Kidney capillary endothelial cell (primary cell): ENCODE results near the gene THUMPD1.
"Not testable (repeated sequence)": the region's sequence is repeated elsewhere in the genome, so short reads cannot be mapped to it uniquely, and the experiment has no call there.

Source experiments
- DNase-seq: peaks from one replicate; pipeline ENCODE4 v3.0.0-alpha.2; 2018; ENCODE audit warnings: low spot score

THUMPD1 gene, protein sequence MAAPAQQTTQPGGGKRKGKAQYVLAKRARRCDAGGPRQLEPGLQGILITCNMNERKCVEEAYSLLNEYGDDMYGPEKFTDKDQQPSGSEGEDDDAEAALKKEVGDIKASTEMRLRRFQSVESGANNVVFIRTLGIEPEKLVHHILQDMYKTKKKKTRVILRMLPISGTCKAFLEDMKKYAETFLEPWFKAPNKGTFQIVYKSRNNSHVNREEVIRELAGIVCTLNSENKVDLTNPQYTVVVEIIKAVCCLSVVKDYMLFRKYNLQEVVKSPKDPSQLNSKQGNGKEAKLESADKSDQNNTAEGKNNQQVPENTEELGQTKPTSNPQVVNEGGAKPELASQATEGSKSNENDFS

DNA sequence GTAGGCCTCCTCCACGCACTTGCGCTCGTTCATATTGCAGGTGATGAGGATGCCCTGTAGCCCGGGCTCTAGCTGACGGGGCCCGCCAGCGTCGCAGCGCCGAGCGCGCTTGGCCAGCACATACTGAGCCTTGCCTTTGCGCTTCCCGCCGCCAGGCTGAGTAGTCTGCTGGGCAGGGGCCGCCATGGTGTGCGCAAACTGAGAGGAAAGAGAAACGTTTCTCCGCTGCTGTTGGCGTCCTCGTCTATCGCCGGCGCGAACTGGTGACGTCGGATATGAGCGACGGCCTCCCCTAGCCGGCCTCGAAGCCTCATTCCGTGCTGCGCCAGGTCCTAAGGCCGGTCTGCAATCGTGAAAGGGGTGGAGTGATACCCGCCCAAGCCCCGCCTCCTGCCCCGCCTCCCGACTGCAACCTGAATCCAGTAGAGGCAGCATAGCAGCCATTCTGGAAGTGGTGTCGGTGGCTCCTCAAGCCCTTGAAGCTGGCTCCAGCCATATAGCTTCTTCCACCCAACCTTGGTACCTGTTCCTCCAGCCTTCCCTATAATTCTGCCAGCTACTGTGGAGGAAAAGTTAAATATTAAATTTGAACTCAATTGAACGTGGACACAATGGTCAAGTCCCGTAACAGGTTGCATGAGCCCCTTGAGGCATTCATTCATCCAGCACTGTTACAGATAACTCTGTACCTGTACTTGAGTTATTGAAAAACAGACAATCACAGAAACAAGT is at the start of gene THUMPD1:
Gene THUMPD1 (minus strand): TSS at position 265 of the 732 bp plus-strand sequence. CDS start 79 bp downstream, at position 186.
- DNase-seq, result peak; percentile 93

DNA sequence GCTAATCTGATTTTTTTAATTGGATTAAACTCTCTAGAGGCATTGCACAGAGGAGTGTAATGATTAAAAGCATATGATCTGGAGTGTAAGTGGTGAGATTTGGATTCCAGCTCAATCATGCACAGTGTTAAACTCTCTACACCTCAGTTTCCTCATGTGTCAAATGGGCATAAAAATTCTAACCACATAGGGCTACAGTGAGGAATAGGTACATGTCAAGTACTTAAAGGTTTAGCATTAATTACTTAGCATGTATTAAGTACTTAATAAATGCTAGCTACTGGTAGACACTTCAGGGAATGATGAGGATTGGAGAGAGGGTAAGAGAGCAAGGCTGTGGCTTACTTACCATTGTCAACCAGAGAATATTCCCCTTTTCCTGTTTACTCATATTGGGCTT is 47.5 kb upstream of the THUMPD1 start:
- DNase-seq, result no peak

DNA sequence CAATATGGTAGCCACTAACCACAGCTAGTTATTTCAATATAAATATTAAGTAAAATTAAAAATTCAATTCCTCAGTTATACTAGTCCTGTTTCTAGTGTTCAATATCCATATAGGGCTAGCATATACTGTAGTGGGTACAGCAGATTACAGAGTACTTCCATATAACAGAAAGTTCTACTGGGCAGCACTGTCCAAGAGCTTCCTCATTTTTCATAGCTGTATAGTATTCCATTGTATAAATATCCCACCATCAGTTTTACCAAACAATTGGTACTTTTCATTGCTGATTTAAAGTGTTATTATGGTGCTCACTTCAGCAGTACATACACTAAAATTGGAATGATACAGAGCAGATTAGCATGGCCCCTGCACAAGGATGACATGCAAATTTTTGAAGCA is 42.6 kb upstream of the THUMPD1 start:
- DNase-seq, result no peak

DNA sequence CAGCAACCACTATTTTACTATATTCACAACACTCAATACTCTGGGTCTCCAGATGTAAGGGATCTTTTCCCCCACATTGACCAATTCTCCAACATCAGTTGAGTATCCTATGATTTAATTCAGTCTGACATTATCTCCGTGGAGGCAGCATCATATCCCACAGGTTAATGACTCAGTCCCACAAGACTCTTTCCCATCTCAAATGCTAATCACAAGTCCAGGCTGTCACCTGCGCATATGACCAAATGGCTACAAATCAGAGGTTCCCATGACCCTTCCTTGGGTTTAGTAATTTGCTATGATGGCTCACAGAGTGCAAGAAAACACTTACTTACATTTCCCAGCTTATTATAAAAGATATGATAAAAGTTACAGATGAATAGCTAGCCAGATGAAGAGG is 40.9 kb upstream of the THUMPD1 start:
- DNase-seq, result no peak

DNA sequence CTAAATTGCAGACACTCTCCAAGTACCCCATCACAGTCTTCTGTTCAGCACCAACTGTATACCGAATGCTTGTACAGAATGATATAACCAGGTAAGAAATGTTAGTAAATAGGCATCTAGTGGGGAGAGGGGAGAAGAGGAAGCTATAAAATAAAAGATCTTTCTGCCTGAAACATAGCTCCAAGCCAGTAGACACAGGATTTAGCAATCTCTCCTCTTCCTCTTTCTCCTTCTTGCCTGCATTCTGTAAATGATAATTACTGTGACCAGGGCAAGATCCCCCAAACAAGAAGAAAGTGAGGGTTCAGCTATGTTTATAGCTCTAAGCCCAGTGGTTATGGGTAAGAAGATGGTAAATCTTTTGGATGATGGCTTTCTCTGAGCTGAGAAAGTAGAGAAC is 40.1 kb upstream of the THUMPD1 start:
- no peak for DNase-seq

DNA sequence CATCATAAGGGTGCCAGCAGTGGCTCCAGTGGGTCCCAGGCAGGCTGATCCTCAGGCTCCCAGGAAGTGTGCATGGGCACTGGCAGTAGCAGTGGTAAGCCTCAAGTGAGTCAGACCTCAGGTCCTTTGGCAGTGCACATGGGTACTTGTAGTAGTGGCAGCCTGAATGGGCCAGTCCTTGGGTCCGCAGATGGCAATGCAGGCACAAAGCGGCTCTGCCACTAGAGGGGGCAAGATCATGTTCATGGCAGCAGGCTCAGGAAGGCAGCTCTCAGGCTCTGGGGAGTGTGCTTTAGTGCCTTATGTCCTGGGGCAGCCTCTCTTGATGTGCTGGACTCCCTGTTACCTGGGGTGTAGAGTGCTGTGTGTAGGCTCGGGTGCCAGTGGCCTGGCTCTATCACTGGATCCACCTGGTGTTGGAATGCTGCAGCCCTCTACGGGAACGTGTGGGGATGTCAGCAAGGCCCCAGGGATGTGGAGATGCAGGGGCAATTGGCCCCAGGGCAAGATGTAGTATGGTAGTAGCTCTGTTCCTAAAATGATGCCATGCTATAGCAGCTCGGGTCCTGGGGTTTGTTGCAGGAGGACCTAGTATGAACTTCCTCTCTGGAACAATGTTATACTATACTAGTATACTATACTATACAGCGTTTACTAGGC is 33.2 kb upstream of the THUMPD1 start:
- DNase-seq, result peak; percentile 38

DNA sequence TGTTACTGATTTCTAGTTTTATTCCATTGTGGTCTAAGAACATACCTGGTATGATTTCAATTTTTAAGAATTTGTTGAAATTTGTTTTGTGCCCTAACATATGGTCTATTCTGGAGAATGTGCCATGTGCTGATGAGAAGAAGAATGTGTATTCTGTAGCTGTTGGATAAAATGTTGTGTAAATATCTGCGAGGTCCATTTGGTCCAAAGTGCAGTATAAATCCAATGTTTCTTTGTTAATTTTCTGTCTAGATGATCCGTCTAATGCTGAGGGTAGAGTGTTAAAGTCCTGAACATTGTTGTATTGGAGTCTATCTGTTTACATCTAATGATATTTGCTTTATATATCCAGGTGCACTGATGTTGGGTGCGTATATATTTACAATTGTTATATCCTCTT is 32.1 kb upstream of the THUMPD1 start:
- DNase-seq, result no peak

DNA sequence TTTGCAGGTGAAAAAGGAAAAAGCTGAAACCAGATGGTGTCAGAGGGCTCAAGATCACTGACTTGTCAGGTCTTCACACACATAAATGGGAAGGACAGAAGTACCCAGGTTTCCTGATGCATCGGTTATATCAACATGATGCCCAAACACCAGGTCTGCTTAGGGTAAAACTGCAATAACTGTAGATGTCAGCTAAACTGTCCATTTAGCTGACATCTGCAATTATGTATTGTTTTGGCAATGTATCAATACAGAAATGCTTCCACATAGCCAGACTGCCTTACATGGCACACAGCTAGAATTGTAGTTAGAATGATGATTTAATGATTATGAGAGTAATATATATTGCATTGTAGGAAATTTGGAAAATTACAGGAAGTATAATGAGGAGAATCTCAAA is 27.2 kb upstream of the THUMPD1 start:
- DNase-seq, result no peak

DNA sequence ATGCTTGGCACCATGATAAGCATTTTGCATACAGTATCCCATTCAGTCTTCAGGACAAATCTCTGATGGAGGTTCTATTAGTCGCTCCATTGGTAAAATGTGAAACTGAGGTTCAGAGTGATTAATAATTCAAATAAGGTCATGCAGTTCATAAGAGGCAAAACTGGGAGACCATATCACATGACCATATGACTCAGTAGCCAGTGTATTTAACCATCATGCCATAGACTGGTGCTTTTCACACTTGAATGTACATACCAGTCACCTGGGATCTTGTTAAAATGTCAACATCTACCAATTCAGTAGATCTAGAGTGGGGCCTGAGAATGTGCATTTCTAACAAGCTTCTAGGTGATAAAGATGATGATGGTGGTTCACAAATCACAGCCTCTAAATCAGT is 26.5 kb upstream of the THUMPD1 start:
- no peak for DNase-seq

DNA sequence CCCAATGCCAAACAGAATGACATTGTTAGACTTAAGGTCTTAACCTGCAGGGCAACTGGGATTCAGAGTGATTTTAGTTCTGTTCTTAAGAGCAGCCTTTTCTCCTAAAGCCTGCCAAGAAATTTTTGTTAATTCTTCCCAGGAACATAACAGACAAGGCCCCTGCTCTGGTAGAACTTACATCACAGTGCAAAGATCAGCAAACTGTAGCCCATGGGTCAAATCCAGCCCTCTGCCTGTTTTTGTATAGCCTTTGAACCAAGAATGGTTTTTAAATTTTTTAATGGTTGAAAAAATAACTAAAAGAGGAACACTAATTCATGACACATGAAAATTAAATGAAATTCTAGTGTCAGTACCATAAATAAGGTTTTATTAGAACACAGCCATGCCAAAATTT is 26.0 kb upstream of the THUMPD1 start:
- no peak for DNase-seq

DNA sequence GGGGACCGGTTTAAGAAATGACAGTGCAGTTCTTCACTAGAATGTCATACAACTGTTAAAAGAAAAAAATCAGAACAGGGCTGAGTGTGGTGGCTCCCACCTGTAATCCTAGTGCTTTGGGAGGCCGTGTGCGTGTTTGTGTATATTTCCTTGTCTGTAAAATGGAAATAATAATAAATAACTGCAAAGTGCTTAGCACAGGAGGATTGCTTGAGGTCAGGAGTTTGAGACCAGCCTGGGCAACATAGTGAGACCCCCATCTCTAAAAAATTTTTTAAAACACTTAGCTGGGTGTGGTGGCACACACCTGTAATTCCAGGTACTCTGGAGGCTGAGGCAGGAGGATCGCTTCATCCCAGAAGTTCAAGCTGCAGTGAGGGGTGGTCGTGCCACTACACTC is 24.7 kb upstream of the THUMPD1 start:
- DNase-seq, result no peak

DNA sequence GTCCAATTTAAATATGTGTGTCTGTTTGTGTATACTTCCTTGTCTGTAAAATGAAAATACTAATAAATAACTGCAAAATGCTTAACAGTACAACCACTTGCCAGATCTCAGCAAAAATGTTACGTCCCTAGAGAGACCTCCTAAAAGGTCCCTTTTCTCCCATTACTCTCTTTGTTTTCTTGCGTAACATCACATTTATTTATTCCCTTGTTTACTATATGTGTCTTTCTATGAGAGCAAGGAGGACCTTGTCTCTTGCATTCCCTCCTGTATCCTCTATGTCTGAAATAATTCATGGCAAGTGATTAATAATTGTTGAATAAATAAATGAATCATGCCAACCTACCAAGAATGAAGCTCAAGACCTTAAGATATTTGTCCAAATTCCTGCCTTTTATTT is 24.1 kb upstream of the THUMPD1 start:
- DNase-seq, result no peak

DNA sequence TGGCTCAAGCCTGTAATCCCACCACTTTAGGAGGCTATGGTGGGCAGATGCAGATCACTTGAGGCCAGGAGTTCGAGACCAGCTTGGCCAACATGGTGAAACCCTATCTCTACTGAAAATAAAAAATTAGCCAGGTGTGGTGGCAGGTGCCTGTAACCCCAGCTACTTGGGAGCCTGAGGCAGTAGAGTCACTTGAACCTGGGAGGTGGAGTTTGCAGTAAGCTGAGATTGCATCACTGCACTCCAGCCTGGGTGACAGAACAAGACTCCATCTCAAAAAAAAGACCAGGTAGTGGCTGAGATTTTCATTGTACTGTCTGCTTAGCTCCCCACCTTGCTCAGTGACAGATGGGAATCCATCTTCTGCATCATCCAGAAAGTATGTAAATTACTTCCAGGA is 22.8 kb upstream of the THUMPD1 start:
- not testable (repeated sequence) for DNase-seq

DNA sequence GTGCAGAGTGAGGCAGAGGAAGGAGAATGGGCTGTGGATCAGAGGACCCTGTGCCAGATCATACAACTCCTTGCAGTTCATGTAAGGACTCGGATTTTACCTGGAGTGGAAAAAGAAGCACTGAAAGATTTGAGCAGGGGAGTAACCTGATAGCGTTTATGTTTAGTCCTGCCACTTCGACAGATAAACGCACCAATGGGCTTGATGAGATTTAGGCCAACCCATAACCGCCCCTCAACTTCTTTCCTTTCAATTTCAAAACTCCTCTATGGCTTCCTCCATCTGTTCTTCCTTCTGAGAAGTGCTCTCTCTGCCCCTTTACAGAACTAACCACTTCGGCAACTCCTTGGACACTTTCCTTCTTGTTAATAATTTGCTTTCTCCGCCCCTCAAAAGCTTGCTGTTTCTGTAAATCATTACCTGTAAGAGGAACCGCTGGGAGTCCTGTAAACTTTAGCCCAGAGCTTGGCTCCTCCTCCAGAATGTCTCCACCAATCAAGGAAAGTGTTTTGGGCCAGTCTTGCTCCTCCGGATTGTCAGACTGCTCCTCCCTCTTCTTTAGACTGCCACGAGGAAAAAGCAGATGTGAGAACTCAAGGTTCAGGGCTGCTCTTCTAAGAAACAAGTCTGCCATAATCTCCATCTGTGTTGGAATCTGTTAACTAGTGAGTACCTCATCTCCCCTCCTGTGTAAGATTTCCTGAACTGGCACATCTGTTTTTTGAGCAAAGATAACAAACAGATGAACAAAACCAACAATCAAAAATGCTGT is 22.0 kb upstream of the THUMPD1 start, which contains the start of gene ACSM3:
Gene ACSM3 (plus strand): TSS at position 554 of the 772 bp plus-strand sequence. CDS start 6,021 bp downstream, outside the sequence.
- DNase-seq, result no peak

DNA sequence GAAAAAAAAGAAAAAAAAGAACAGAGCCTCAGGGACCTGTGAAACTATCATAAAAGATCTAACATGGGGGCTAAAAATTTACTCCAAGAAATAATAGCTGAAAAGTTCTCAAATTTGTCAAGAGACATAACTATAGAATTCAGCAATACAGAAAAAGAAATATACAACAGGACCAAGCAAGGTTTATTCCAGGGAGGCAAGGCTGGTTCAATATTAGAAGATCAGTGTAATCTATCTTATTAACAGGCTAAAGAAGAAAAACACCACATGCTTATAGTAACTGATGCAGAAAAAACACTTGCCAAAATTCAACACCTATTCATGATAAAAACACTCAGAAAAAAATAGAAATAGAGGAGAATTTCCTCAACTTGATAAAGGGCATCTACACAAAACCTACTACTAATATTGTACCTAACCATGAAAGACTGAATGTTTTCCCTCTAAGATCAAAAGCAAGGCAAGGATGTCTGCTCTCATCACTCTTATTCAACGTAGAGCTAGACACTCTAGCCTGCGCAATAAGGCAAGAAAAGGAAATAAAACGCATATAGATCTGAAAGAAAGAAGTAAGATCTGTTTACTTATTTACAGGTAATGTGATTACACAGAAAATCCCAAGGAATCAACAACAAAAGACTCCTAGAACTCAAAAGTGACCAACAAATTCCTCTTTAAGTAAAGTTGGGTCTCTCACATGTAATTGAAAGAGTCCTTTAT is 20.9 kb upstream of the THUMPD1 start:
- no peak for DNase-seq

DNA sequence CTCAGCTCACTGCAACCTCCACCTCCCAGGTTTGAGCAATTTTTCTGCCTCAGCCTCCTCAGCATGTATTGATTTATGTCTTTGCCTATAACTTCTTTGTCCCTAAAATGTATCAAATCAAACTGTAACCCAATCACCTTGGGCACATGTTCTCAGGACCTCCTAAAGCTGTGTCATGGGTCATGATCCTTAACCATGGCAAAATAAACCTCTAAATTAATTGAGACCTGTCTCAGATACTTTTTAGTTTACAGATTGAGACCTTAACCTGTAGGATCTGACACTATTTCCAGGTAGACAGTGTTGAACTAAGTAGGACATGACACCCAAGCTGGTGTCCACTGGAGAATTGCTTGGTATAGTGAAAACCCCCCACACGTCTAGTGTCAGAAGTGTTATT is 19.6 kb upstream of the THUMPD1 start:
- DNase-seq, result no peak

DNA sequence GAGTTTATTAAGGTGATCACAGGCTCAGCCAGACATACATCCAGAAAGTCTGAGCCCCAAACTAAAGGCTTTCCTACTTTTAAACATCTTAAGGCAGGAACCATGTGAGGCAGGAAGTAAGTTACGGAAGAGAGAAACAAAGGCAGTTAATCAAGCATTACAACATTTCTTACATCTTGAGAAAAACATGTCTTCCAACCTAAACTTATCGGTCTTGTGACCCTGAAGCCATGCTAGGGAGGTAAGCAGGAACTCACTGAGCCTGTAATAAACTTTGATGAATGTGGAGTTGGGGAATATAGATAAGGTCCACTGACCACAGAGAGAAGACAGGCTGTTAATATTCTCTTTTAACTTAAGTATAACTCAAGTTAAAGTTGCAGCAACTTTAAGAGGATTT is 18.7 kb upstream of the THUMPD1 start:
- no peak for DNase-seq

DNA sequence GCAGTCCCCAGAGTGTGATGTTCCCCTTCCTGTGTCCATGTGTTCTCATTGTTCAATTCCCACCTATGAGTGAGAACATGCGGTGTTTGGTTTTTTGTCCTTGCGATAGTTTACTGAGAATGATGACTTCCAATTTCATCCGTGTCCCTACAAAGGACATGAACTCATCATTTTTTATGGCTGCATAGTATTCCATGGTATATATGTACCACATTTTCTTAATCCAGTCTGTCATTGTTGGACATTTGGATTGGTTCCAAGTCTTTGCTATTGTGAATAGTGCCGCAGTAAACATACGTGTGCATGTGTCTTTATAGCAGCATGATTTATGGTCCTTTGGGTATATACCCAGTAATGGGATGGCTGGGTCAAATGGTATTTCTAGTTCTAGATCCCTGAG is 14.2 kb upstream of the THUMPD1 start:
- not testable (repeated sequence) for DNase-seq

DNA sequence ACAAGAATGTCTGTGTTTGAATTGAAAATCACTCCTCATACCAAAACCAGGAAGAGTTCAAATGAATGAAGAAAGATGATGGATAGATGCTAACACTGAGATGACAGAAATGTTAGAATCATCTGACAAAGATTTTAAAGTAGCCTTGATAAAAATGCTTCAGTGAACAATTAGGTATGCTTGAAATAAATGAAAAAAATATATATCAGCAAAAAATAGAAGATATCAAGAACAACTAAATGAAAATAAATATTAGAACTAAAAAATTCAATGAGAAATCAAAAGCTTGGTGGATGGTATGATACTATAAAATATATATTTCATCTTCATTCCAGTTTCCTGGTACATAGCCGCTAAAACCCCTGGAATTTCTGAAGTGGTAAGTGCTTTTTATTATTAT is 13.6 kb upstream of the THUMPD1 start:
- DNase-seq, result no peak

DNA sequence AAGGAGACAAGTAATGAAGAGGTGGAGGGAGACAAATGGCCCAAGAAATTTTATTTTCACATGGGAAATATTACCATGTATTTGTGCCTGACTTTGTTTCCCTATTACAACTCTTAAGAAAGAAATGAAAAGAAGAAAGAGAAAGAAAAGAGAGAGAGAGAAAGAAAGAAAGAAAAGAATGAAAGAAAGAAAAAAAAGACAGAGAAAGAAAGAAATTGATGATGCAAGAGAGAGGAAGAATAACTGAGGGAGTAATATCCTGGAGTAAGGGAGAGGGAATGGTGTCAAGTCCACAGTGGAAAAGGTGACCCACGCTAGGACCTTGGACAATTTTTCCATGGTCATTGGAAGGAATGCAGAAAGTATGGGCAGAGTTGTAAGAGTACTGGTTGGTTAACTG is 12.1 kb upstream of the THUMPD1 start:
- DNase-seq, result no peak

DNA sequence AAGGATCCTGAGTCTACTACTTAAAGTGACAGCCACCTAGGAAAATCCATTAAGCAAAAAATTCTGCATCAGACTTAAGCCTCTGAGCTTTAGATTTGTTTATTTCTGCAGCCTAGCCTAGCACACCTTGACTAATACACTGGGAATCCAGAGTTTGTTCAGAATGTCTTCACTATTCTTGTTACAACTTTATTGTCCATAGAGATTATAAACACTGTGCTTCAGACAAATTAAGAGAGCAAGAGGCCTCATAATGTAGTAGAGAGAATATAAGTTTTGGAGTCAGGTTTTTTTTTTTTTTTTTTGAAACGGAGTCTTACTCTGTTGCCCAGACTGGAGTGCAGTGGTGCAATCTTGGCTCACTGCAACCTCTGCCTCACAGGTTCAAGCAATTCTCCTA is 8.9 kb upstream of the THUMPD1 start:
- DNase-seq, result no peak

DNA sequence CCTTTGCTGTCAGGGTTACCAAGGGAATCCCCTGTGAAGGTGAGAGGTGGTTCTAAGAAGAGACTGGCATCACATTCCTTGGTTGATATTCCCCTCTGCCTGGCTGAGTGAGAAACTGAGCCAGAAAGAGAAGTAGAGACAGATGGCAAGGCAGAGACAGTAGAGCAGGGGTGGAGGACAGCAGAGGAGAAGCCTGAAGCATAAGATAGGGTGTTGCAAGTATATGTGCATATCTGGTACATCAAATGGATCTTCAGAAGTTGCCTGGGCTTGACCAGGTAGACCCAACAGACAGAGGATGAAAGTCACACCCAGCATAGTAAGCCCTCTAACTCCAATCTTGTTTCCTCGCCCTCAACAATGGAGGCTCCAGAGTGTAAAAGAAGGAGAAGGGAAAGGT is 7.9 kb upstream of the THUMPD1 start:
- DNase-seq, result no peak
